ENCODE data around the gene ADAP1.

ADAP1 gene

DNA sequence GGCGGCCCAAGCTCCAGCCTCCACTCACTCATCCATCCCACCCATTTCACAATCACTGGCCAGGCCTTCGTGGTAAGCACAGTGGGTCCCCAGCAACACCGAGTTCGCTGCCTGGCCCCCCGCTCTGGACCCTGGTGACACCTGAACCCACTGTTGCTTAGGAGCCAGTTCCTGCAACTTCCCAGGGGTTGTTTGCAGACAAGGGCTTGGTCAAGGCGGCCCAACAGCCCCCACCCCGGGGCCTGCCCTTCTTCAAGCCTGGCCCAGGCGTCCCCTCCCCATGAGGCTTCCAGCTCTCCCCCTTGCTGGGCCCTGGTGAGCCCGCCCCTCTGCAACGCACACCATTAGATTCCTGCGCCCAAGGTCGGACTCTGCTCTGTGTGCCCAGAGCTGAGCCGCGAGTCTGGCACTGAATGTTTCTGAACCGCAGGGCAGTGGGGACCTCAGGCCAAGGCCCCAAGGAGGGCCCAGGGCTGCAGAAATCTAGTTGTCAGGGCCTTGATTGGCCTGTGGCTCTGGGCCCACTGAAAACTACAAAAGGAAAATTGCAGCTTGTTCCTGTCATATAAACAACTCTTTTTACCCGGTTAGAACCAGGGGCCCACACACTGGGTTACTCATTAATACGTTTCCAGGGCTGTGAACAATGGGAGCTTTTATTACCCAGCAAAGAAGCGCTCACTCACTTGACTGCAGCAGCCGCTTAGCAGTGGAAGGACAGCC, 23.0 kb upstream of the ADAP1 start:
- Histone ChIP-seq H3K9me3 (ENCODE audit: control insufficient read depth, insufficient read depth, low read length) (no peaks in the 10 kb centered on the region), H3K36me3 (ENCODE audit: control insufficient read depth, insufficient read depth, low read length) (peaks cover 2% of the 10 kb centered on the region), H3K27me3 (ENCODE audit: control insufficient read depth, insufficient read depth, low read length) (no peaks in the 10 kb centered on the region), H3K4me1 (ENCODE audit: control insufficient read depth, insufficient read depth, low read length) (no peaks in the 10 kb centered on the region), H3K4me3 (ENCODE audit: low read depth, low read length) (no peak overlapping the region), H3K9ac (ENCODE audit: low read depth, low read length) (no peak overlapping the region)

GRCh38 chr7:976901-977325, 22.4 kb upstream of the ADAP1 start:
- Histone ChIP-seq H3K36me3 (ENCODE audit: control insufficient read depth, insufficient read depth, low read length) (peaks cover 7% of the 10 kb centered on the region), H3K4me3 (ENCODE audit: low read depth, low read length) (no peak overlapping the region), H3K9ac (ENCODE audit: low read depth, low read length) (no peak overlapping the region), H3K4me1 (ENCODE audit: control insufficient read depth, insufficient read depth, low read length) (no peaks in the 10 kb centered on the region), H3K9me3 (ENCODE audit: control insufficient read depth, insufficient read depth, low read length) (no peaks in the 10 kb centered on the region), H3K27me3 (ENCODE audit: control insufficient read depth, insufficient read depth, low read length) (no peaks in the 10 kb centered on the region)

GRCh38 chr7:975702-976473, 21.4 kb upstream of the ADAP1 start:
- H3K36me3 ChIP-seq (ENCODE audit: control insufficient read depth, insufficient read depth, low read length): peaks cover 9% of the 10 kb centered on the region
- H3K4me1 ChIP-seq (ENCODE audit: control insufficient read depth, insufficient read depth, low read length): no peaks in the 10 kb centered on the region
- H3K4me3 ChIP-seq (ENCODE audit: low read depth, low read length): peak overlapping the region; percentile 62
- no peaks in the 10 kb centered on the region for H3K9me3 ChIP-seq (ENCODE audit: control insufficient read depth, insufficient read depth, low read length)
- H3K9ac ChIP-seq (ENCODE audit: low read depth, low read length): no peak overlapping the region
- no peaks in the 10 kb centered on the region for H3K27me3 ChIP-seq (ENCODE audit: control insufficient read depth, insufficient read depth, low read length)

DNA sequence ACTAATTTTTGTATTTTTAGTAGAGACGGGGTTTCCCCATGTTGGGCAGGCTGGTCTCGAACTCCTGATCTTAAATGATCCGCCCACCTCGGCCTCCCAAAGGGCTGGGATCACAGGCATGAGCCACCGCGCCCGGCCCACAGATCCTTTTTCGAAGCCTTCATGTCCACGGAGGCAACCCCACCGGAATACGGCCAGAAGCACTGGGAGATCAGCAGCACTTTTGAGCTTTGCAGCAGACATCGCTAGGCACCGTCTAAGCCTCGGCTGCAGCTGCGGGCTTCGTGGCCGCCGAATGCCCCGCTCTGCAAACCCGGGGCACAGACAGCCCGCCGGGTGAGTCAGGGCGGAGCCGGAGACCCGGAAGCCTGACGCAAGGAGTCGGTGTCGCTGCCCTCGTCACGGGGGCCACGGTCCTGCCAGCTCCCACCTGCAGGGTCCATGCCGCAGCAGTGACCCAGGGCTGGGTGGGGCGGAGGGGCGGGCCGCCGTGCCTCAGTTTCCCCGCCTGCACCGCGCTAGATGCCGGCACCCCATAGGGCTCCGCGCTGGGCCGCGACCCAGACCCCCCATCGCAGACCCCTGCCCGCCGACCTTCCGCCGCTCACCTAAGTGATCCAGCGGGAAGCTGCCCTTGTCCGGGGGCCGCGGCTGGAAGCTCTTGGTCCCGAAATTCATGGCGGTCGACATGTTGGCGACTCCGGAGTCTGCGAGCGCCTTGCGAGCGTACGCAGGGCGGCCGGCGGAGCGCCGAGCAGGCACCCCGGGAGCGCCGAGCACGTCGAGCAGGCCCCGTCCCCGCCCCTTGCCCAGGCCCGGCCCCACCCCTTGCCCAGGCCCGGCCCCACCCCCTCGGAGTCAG, 20.6 kb upstream of the ADAP1 start, which contains the start of gene COX19:
Gene COX19, minus strand, starts transcription at position 730 of the 862 bp plus-strand sequence. Its CDS starts 40 bp downstream, at position 690.
- no peaks in the 10 kb centered on the region for H3K9me3 ChIP-seq (ENCODE audit: control insufficient read depth, insufficient read depth, low read length)
- H3K4me3 ChIP-seq (ENCODE audit: low read depth, low read length): peak within 1 kb of the TSS; percentile 86
- no peaks in the 10 kb centered on the region for H3K4me1 ChIP-seq (ENCODE audit: control insufficient read depth, insufficient read depth, low read length)
- no peaks in the 10 kb centered on the region for H3K27me3 ChIP-seq (ENCODE audit: control insufficient read depth, insufficient read depth, low read length)
- H3K9ac ChIP-seq (ENCODE audit: low read depth, low read length): peak within 1 kb of the TSS; percentile 81
- H3K36me3 ChIP-seq (ENCODE audit: control insufficient read depth, insufficient read depth, low read length): peaks cover 12% of the 10 kb centered on the region

DNA sequence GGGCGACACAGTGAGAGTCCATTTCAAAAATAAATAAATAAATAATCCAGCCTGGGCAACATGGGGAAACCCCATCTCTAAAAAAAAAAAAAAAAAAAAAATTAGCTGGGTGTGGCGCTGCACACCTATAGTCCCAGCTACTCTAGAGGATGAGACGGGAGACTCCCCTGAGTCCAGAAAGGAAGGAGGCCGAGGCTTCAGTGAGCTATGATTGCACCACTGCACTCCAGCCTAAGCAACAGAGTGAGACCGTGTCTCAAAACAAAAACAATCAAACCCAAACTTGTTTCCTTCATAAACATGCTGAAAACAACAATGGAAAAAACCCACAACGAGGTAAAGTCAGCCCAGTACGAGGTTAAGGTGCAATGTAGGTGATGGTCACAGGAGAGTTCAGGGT, 19.7 kb upstream of the ADAP1 start:
- Histone ChIP-seq H3K9ac (ENCODE audit: low read depth, low read length) (peak overlapping the region; percentile 81), H3K36me3 (ENCODE audit: control insufficient read depth, insufficient read depth, low read length) (peaks cover 18% of the 10 kb centered on the region), H3K9me3 (ENCODE audit: control insufficient read depth, insufficient read depth, low read length) (no peaks in the 10 kb centered on the region), H3K4me3 (ENCODE audit: low read depth, low read length) (peak overlapping the region; percentile 86), H3K4me1 (ENCODE audit: control insufficient read depth, insufficient read depth, low read length) (no peaks in the 10 kb centered on the region), H3K27me3 (ENCODE audit: control insufficient read depth, insufficient read depth, low read length) (no peaks in the 10 kb centered on the region)

- Histone ChIP-seq H3K4me3 (ENCODE audit: low read depth, low read length) (no peak overlapping the region), H3K36me3 (ENCODE audit: control insufficient read depth, insufficient read depth, low read length) (peaks cover 19% of the 10 kb centered on the region)
These were observed 18.8 kb upstream of the ADAP1 start for GRCh38 chr7:973312-973711.

GRCh38 chr7:972676-973309, 18.3 kb upstream of the ADAP1 start:
- no peaks in the 10 kb centered on the region for H3K27me3 ChIP-seq (ENCODE audit: control insufficient read depth, insufficient read depth, low read length)
- no peaks in the 10 kb centered on the region for H3K4me1 ChIP-seq (ENCODE audit: control insufficient read depth, insufficient read depth, low read length)
- peaks cover 25% of the 10 kb centered on the region for H3K36me3 ChIP-seq (ENCODE audit: control insufficient read depth, insufficient read depth, low read length)
- H3K4me3 ChIP-seq (ENCODE audit: low read depth, low read length): no peak overlapping the region
- H3K9me3 ChIP-seq (ENCODE audit: control insufficient read depth, insufficient read depth, low read length): no peaks in the 10 kb centered on the region
- no peak overlapping the region for H3K9ac ChIP-seq (ENCODE audit: low read depth, low read length)

More at GRCh38 chr7:973312-973711, 18.8 kb upstream of the ADAP1 start:
- Histone ChIP-seq H3K9me3 (ENCODE audit: control insufficient read depth, insufficient read depth, low read length) (no peaks in the 10 kb centered on the region), H3K4me1 (ENCODE audit: control insufficient read depth, insufficient read depth, low read length) (no peaks in the 10 kb centered on the region), H3K9ac (ENCODE audit: low read depth, low read length) (no peak overlapping the region), H3K27me3 (ENCODE audit: control insufficient read depth, insufficient read depth, low read length) (no peaks in the 10 kb centered on the region)

GRCh38 chr7:972110-972509, 17.6 kb upstream of the ADAP1 start:
- no peaks in the 10 kb centered on the region for H3K4me1 ChIP-seq (ENCODE audit: control insufficient read depth, insufficient read depth, low read length)
- H3K36me3 ChIP-seq (ENCODE audit: control insufficient read depth, insufficient read depth, low read length): peaks cover 27% of the 10 kb centered on the region
- H3K9me3 ChIP-seq (ENCODE audit: control insufficient read depth, insufficient read depth, low read length): no peaks in the 10 kb centered on the region
- no peaks in the 10 kb centered on the region for H3K27me3 ChIP-seq (ENCODE audit: control insufficient read depth, insufficient read depth, low read length)
- H3K4me3 ChIP-seq (ENCODE audit: low read depth, low read length): no peak overlapping the region
- H3K9ac ChIP-seq (ENCODE audit: low read depth, low read length): no peak overlapping the region

GRCh38 chr7:970744-971143, 16.3 kb upstream of the ADAP1 start:
- Histone ChIP-seq H3K27me3 (ENCODE audit: control insufficient read depth, insufficient read depth, low read length) (no peaks in the 10 kb centered on the region), H3K9me3 (ENCODE audit: control insufficient read depth, insufficient read depth, low read length) (no peaks in the 10 kb centered on the region), H3K9ac (ENCODE audit: low read depth, low read length) (no peak overlapping the region), H3K4me3 (ENCODE audit: low read depth, low read length) (no peak overlapping the region), H3K4me1 (ENCODE audit: control insufficient read depth, insufficient read depth, low read length) (no peaks in the 10 kb centered on the region), H3K36me3 (ENCODE audit: control insufficient read depth, insufficient read depth, low read length) (peaks cover 29% of the 10 kb centered on the region)

DNA sequence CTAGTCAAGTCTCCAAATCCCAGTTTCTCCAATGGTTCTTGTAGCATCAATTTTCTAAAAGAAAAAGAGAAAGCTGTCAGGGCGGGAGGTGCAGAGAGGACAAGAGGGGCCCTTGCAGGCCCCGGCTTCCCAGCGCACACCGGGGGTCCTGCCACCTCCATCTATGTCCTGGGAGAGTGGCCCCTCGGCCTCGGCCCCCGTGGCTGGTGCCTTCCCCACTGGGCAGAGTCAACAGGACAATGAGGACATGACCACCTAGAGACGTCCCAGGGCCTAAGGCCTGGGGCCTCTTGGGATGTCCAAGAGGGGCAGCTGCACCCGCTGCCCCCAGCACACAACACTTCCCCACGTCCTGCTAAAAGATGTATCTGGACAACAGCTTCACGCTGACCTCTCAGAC, 14.9 kb upstream of the ADAP1 start:
- Histone ChIP-seq H3K4me3 (ENCODE audit: low read depth, low read length) (no peak overlapping the region), H3K36me3 (ENCODE audit: control insufficient read depth, insufficient read depth, low read length) (peaks cover 29% of the 10 kb centered on the region), H3K27me3 (ENCODE audit: control insufficient read depth, insufficient read depth, low read length) (no peaks in the 10 kb centered on the region), H3K9me3 (ENCODE audit: control insufficient read depth, insufficient read depth, low read length) (no peaks in the 10 kb centered on the region), H3K9ac (ENCODE audit: low read depth, low read length) (no peak overlapping the region), H3K4me1 (ENCODE audit: control insufficient read depth, insufficient read depth, low read length) (peaks cover 5% of the 10 kb centered on the region)
